Immature natural killer cell (primary cell): ENCODE results near the gene PRR15L. TPM values are rescaled to one million over a fixed set of nuclear protein-coding genes. Genes with fewer than 3 reads are reported as not detected.
A peak's percentile ranks its signal among the peaks of the same experiment; 100 is the strongest.
"Not testable (repeated sequence)": the region's sequence is repeated elsewhere in the genome, so short reads cannot be mapped to it uniquely, and the experiment has no call there.

Experiments
- DNase-seq, 3 donors: peaks; one replicate each; pipeline ENCODE4 v3.0.0; 2022; ENCODE audit warnings: mixed read lengths in 1 of 3
- H3K27ac Mint-ChIP-seq, 6 donors: one replicate each; pipeline ENCODE4 v1.8.0; 2020; ENCODE audit warnings: mixed read lengths in 6 of 6, mild to moderate bottlenecking in 5 of 6, inconsistent platforms in 4 of 6, moderate library complexity in 3 of 6
- H3K27me3 Mint-ChIP-seq, 3 donors: one replicate each; pipeline ENCODE4 v1.8.0; 2020 to 2021; ENCODE audit warnings: low read depth in 3 of 3, mild to moderate bottlenecking in 3 of 3, mixed read lengths in 3 of 3, moderate library complexity in 3 of 3, inconsistent platforms in 1 of 3
- H3K36me3 Mint-ChIP-seq, 3 donors: one replicate each; pipeline ENCODE4 v1.8.0; 2020; ENCODE audit warnings: mixed read lengths in 3 of 3, inconsistent platforms in 2 of 3, mild to moderate bottlenecking in 2 of 3
- H3K4me1 Mint-ChIP-seq, 2 donors: one replicate each; pipeline ENCODE4 v1.8.0; 2020; ENCODE audit warnings: inconsistent platforms in 2 of 2, mild to moderate bottlenecking in 2 of 2, mixed read lengths in 2 of 2, moderate library complexity in 1 of 2
- H3K4me3 Mint-ChIP-seq, 5 donors: one replicate each; pipeline ENCODE4 v1.8.0; 2020; ENCODE audit warnings: mild to moderate bottlenecking in 5 of 5, mixed read lengths in 5 of 5, inconsistent platforms in 3 of 5, moderate library complexity in 3 of 5
- H3K9me3 Mint-ChIP-seq, 6 donors: one replicate each; pipeline ENCODE4 v1.8.0; 2020; ENCODE audit warnings: mild to moderate bottlenecking in 6 of 6, mixed read lengths in 6 of 6, inconsistent platforms in 4 of 6, moderate library complexity in 3 of 6
- polyA plus RNA-seq, 3 donors: library from polyadenylated mRNA; unstranded; fragments of 300-500 nt; fragmentation: Illumina TruSeq; gene quantifications; one replicate each; pipeline ENCODE4 v1.2.3, GENCODE V29; 2021

PRR15L gene
- polyA plus RNA-seq, 3 donors from 2014 or later: 0.16 TPM; not detected in 2

GRCh38 chr17:47995241-47995935 is 37.7 kb upstream of the PRR15L start:
- Mint-ChIP-seq H3K27me3 (peaks cover 0 to 3% (median 2%) of the 10 kb centered on the region in 3 donors), H3K4me3 (no peak overlapping the region), H3K36me3 (no peaks in the 10 kb centered on the region), H3K27ac (no peak overlapping the region), H3K4me1 (no peaks in the 10 kb centered on the region), H3K9me3 (peaks cover 0 to 2% (median 0%) of the 10 kb centered on the region in 6 donors)
- no peak for DNase-seq

DNA sequence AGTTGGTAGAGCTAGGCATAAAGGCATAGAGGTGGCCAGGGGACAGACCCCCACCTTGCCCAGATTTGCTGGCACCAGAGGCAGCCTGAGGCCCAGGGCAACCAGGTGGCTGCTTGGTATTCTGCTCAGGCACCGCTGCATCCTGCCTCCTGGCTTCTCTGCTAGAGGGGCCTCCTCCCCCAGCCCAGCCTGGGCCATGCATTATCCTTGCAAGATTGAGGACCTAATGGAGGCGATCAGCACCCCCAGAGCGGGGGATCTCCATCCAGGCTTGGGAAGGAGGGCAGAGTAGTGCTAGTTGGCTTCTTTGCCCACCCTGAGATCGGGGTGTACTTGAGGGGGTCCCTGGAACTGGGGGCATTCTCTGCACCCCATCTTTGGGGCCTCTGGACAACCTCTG is 37.0 kb upstream of the PRR15L start:
- no peak for DNase-seq
- Mint-ChIP-seq H3K27ac (no peak overlapping the region), H3K9me3 (peaks cover 0 to 2% (median 0%) of the 10 kb centered on the region in 6 donors), H3K36me3 (no peaks in the 10 kb centered on the region), H3K4me1 (peaks cover 2 to 3% of the 10 kb centered on the region in 2 donors), H3K4me3 (no peak overlapping the region), H3K27me3 (peaks cover 0 to 5% (median 2%) of the 10 kb centered on the region in 3 donors)

GRCh38 chr17:47993964-47994363 is 36.3 kb upstream of the PRR15L start:
- no peaks in the 10 kb centered on the region for H3K36me3 Mint-ChIP-seq
- no peak overlapping the region for H3K27ac Mint-ChIP-seq
- peaks cover 0 to 2% (median 0%) of the 10 kb centered on the region in 6 donors for H3K9me3 Mint-ChIP-seq
- H3K27me3 Mint-ChIP-seq: peaks cover 0 to 5% (median 2%) of the 10 kb centered on the region in 3 donors
- peaks cover 10 to 11% of the 10 kb centered on the region in 2 donors for H3K4me1 Mint-ChIP-seq
- no peak for DNase-seq
- H3K4me3 Mint-ChIP-seq: no peak overlapping the region

DNA sequence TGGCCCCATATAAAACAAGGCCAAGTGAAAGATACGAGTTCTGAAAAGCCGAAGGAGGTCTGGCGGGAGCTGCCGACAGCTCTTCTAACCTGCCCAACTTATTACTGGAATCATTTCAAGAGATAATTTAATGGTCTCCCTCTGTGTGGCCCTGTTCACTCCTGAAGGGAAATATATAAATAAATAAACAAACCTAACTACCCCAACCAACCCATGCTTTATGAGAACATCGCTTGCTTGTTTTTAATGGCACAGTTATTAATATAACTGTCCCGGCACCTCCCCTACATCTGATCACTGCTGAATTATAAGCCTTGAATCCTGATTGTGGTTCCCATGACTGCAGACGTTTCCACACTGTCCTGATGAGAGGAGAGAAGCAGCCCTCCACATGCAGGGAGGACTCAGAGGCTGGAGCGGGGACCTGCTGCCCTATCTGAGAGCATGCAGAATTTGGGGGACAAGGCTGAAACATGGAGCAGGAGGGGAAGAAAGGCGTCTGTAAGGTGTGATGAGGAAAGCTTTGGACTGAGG is 35.4 kb upstream of the PRR15L start:
- Mint-ChIP-seq H3K27ac (no peak overlapping the region), H3K9me3 (peaks cover 0 to 2% (median 0%) of the 10 kb centered on the region in 6 donors), H3K36me3 (no peaks in the 10 kb centered on the region), H3K4me3 (no peak overlapping the region), H3K27me3 (peaks cover 0 to 5% (median 2%) of the 10 kb centered on the region in 3 donors), H3K4me1 (peaks cover 15 to 18% of the 10 kb centered on the region in 2 donors)
- no peak for DNase-seq

GRCh38 chr17:47992216-47992615 is 34.5 kb upstream of the PRR15L start:
- H3K4me3 Mint-ChIP-seq: no peak overlapping the region
- no peak for DNase-seq
- H3K27ac Mint-ChIP-seq: no peak overlapping the region
- no peaks in the 10 kb centered on the region for H3K36me3 Mint-ChIP-seq
- H3K4me1 Mint-ChIP-seq: peaks cover 15 to 24% of the 10 kb centered on the region in 2 donors
- H3K9me3 Mint-ChIP-seq: no peaks in the 10 kb centered on the region
- H3K27me3 Mint-ChIP-seq: peaks cover 0 to 5% (median 2%) of the 10 kb centered on the region in 3 donors

- peaks cover 0 to 5% (median 2%) of the 10 kb centered on the region in 3 donors for H3K27me3 Mint-ChIP-seq
- no peaks in the 10 kb centered on the region for H3K36me3 Mint-ChIP-seq
- no peak overlapping the region for H3K27ac Mint-ChIP-seq
- DNase-seq: no peak
- H3K4me1 Mint-ChIP-seq: peaks cover 15 to 24% of the 10 kb centered on the region in 2 donors
- H3K4me3 Mint-ChIP-seq: no peak overlapping the region
- no peaks in the 10 kb centered on the region for H3K9me3 Mint-ChIP-seq
These were observed 33.5 kb upstream of the PRR15L start for GRCh38 chr17:47990962-47991731.

DNA sequence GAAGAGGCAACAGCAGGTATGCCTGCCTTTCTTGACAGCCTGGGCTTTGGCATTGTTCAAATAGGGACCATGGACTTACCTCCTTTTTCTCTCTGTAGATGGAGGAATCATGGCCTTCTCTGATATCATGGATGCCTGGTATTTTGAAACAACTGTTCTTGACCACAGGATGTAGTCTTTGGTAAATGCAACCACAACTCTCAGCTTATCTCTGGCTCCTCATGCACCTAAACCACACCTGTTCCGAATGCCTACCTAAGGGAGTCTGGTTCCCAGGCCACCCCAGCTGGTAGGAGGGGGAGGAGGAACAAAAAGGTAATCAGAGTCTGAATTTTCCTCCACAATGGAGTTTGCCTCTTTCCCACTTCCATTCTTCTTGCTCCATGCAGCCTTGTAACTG is 32.0 kb upstream of the PRR15L start:
- Mint-ChIP-seq H3K4me3 (no peak overlapping the region), H3K36me3 (peaks cover 0 to 4% (median 4%) of the 10 kb centered on the region in 3 donors), H3K9me3 (no peaks in the 10 kb centered on the region), H3K27ac (no peak overlapping the region), H3K4me1 (peaks cover 15 to 24% of the 10 kb centered on the region in 2 donors), H3K27me3 (peaks cover 2 to 3% (median 3%) of the 10 kb centered on the region in 3 donors)
- DNase-seq: no peak

GRCh38 chr17:47989159-47989558 is 31.5 kb upstream of the PRR15L start:
- H3K36me3 Mint-ChIP-seq: peaks cover 0 to 4% (median 4%) of the 10 kb centered on the region in 3 donors
- H3K4me3 Mint-ChIP-seq: peak overlapping the region in 3 of 5 donors; percentile 10 to 37 (median 30)
- DNase-seq: no peak
- H3K27me3 Mint-ChIP-seq: peaks cover 2 to 3% (median 3%) of the 10 kb centered on the region in 3 donors
- no peak overlapping the region for H3K27ac Mint-ChIP-seq
- H3K9me3 Mint-ChIP-seq: no peaks in the 10 kb centered on the region
- H3K4me1 Mint-ChIP-seq: peaks cover 15 to 24% of the 10 kb centered on the region in 2 donors

DNA sequence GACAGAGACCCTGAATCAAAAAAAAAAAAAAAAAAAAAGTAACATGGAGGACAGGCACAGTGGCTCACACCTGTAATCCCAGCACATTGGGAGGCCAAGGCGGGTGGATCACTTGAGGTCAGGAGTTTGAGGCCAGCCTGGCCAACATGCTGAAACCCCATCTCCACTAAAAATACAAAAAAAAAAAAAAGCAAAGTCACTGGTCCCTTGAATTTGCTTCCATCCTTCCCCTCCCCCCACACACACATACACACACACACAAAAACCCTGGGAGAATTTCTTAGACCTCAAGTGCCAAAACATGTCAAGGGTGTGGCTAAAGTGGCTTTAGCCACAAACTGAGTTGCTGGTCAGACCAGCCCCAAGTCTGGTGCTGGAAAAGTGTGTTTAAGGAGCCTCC is 30.8 kb upstream of the PRR15L start:
- H3K4me1 Mint-ChIP-seq: peaks cover 18 to 24% of the 10 kb centered on the region in 2 donors
- peak overlapping the region in 3 of 5 donors; percentile 18 to 30 (median 30) for H3K4me3 Mint-ChIP-seq
- peak overlapping the region in 1 of 6 donors; percentile 40 for H3K27ac Mint-ChIP-seq
- not testable (repeated sequence) for H3K9me3 Mint-ChIP-seq, DNase-seq, H3K27me3 Mint-ChIP-seq
- peaks cover 5 to 11% (median 9%) of the 10 kb centered on the region in 3 donors for H3K36me3 Mint-ChIP-seq

DNA sequence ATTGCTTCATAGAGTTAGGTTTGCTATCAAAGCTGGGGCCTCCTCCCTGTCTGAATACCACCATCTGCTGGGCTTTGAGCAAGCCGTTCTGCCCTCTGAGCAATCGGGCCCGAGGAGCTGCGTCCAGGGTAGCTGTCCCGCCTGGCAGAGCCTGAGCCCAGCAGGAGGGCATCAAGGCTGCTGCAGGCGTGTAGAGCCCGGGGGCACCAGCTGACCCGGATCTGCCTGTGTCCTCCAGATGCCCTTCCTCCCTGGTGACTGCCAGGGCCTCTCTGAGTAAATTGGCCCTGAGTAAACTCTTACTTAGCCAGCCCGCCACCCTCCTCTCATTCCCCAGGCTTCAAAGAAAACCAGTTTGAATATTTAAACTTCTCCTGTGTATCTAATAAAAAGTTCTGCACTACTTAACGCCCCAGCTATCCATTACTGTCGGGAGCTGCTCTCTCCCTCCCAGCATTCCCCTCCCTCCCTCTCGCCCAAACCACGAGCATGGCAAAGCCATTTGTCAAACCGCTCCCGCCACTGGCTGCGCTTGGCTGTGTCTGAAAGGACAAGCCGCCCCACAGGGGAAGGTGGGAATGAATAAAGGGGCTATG is 29.7 kb upstream of the PRR15L start:
- Mint-ChIP-seq H3K27ac (no peak overlapping the region), H3K4me1 (peaks cover 25 to 30% of the 10 kb centered on the region in 2 donors), H3K36me3 (peaks cover 8 to 18% (median 9%) of the 10 kb centered on the region in 3 donors), H3K27me3 (peaks cover 3% of the 10 kb centered on the region in 3 donors), H3K4me3 (no peak overlapping the region), H3K9me3 (no peaks in the 10 kb centered on the region)
- no peak for DNase-seq

- peaks cover 8 to 20% (median 9%) of the 10 kb centered on the region in 3 donors for H3K36me3 Mint-ChIP-seq
These were observed 28.8 kb upstream of the PRR15L start for GRCh38 chr17:47986520-47986919.

DNA sequence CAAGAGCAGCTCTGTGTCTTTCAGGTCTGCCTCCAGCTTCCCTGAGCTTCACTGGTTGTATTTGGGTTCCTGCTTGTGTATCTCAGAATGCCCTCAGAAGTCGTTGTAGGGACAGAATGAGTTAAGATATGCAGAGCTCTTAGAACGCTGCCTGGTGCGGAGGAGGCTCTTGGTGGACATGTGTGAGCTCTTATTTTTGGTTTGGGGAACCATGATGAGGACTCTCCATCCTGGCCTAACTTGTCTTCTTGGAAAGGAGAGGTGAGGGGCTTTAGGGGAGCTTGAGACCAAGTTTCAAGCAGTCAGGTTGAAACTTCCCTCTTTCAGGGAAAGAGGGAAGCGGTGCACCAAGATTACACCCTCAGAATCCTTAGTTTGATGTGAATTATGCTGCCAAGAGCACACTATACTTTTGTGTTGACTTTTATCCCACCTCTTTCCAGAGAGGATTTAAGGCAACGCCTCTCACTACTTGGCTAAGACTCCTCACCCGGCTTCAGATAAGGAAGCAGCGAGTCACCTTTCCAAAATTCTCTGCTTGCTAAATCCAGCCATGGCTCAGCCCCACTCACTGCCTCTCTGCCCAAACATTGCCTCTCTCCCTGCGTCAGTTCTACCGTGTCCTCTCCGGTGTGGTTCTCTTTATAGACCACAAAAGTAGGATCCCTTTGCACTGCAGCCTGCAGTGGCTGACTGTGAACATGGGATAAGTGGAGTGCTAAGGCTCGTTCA is 26.0 kb upstream of the PRR15L start:
- H3K9me3 Mint-ChIP-seq: no peaks in the 10 kb centered on the region
- no peak overlapping the region for H3K27ac Mint-ChIP-seq
- H3K4me3 Mint-ChIP-seq: peak overlapping the region in 1 of 5 donors; percentile 25
- H3K27me3 Mint-ChIP-seq: peaks cover 2 to 3% (median 2%) of the 10 kb centered on the region in 3 donors
- DNase-seq: no peak
- peaks cover 15 to 40% (median 26%) of the 10 kb centered on the region in 3 donors for H3K36me3 Mint-ChIP-seq
- H3K4me1 Mint-ChIP-seq: peaks cover 33 to 35% of the 10 kb centered on the region in 2 donors

More at GRCh38 chr17:47986520-47986919, 28.8 kb upstream of the PRR15L start:
- Mint-ChIP-seq H3K4me1 (peaks cover 33 to 36% of the 10 kb centered on the region in 2 donors), H3K9me3 (no peaks in the 10 kb centered on the region), H3K27me3 (peaks cover 3% of the 10 kb centered on the region in 3 donors), H3K27ac (no peak overlapping the region), H3K4me3 (no peak overlapping the region)
- no peak for DNase-seq
